ENCODE results near the gene NCAM1.

NCAM1 gene

DNA sequence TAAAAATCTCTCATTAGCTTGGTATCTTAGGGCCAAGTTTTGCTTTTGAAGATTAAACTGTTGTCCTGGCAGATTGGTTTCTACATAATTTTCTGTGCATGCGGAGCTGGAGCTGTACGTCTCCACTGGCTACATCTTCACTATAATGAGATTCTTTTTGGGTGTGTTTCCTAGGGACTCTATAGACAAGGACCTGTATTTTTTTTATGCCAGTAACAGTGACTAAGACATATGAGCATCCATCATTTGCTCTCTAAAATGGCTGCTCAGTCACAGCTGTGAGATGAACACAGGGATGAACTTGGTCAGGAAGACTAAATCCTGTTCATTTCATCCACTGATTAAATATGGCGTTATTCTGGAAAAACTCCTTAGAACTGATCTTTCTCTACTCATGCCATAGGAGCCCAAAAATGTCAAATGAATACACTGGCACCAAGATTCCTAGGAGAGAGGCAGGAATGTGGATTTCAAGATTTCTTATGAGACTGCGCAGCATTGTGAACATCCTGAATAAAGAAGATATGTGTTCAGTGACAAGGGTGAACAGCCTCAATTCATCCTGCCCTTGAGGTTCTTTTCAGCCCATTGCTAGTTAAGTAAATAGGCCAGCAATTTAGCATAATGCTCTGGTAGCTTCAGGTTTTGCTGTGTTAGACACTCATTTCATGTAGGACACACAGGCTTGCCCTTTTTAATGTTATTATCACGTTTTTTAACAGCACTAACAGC is 168.2 kb downstream of the NCAM1 start:
- DNase-seq (ENCODE audit: low read depth in 2 of 2, low spot score in 1 of 2), result no peak

GRCh38 chr11:113131036-113131775 is 170.0 kb downstream of the NCAM1 start:
- DNase-seq (ENCODE audit: low read depth in 2 of 2, low spot score in 1 of 2), result no peak

DNA sequence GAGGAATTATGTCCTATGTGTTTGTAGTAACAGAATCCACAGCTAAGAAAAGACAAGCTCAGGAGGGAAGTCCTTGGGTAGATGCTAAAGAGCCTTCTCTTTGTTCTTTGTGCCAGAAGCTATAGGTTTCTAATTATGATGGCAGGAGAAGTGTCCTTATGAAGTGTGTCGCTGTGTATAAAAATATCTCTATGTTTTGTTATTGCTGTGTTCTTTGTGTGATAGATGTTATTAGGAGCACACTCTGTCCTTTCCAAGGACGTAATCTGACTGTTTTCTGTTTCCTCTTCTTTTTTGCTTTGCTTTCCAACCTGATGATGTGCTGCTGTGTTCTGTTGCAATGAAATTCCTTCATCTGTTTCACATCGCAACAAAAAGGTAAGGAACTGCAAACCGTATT is 171.9 kb downstream of the NCAM1 start:
- DNase-seq (ENCODE audit: low read depth in 2 of 2, low spot score in 1 of 2), result no peak

GRCh38 chr11:113134626-113135025 is 173.4 kb downstream of the NCAM1 start:
- DNase-seq (ENCODE audit: low read depth in 2 of 2, low spot score in 1 of 2), result no peak

GRCh38 chr11:113137713-113138529 is 176.7 kb downstream of the NCAM1 start:
- no peak for DNase-seq (ENCODE audit: low read depth in 2 of 2, low spot score in 1 of 2)

DNA sequence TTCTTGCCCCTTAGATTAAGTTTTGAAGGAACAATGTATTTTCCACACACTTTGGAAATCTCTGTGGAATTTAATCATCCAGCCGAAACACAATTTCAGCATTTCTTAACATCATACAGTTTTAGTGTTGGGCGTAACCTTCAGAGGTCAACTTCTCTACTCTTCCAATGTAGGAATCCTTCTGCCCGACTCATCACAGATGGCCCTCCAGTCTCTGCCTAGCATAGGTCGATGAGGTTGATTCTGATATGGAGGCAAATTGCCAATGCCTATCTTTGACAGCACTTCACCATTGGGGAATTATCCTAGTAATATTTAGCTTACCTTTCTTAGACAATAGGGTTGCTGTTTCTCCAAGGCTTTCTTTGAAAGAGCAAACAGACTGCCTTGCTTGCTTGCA is 177.5 kb downstream of the NCAM1 start:
- no peak for DNase-seq (ENCODE audit: low read depth in 2 of 2, low spot score in 1 of 2)

DNA sequence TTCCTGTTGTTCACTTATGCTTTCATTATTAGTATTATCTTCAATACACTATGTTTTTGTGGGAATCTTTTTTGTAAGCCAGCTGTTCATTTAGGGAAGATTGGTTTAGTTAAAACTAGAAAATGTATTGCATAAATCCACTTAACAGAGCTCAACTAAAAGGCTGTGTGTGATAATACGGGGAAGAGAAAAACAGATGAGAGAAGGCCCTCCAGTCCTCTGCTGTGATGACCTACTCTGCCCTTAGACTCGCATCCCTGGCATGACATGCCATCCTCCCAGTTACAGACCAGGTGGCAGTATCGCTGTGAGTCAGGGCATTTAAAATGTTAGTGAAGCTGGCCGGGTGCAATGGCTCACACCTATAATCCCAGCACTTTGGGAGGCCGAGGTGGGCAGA is 179.8 kb downstream of the NCAM1 start:
- no peak for DNase-seq (ENCODE audit: low read depth in 2 of 2, low spot score in 1 of 2)

- DNase-seq (ENCODE audit: low read depth in 2 of 2, low spot score in 1 of 2), result no peak
Observed at GRCh38 chr11:113142508-113142907, 181.3 kb downstream of the NCAM1 start.

GRCh38 chr11:113147249-113147648 is 186.0 kb downstream of the NCAM1 start:
- no peak for DNase-seq (ENCODE audit: low read depth in 2 of 2, low spot score in 1 of 2)

GRCh38 chr11:113148076-113148475 is 186.9 kb downstream of the NCAM1 start:
- no peak for DNase-seq (ENCODE audit: low read depth in 2 of 2, low spot score in 1 of 2)

DNA sequence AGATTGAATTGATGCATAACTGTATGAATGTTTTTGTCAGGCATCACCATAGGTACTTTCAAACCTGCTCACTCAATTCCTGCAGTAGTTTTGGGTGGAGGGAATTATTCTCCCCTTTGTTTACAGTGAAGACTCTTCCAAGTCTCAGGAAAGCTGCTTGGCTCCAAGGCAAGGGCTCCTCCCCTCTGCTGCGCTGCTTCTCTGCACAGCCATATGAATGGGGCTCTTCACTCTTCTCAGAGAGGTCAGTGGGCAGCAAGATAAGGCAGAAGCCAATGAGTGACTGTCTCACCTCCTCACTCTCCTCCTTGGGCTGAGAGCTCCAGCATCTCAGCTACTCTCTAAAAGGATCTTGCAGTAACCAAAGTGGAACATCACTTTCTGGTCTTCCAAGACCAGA is 187.4 kb downstream of the NCAM1 start:
- DNase-seq (ENCODE audit: low read depth in 2 of 2, low spot score in 1 of 2), result no peak

GRCh38 chr11:113151521-113151920 is 190.3 kb downstream of the NCAM1 start:
- DNase-seq (ENCODE audit: low read depth in 2 of 2, low spot score in 1 of 2), result no peak

DNA sequence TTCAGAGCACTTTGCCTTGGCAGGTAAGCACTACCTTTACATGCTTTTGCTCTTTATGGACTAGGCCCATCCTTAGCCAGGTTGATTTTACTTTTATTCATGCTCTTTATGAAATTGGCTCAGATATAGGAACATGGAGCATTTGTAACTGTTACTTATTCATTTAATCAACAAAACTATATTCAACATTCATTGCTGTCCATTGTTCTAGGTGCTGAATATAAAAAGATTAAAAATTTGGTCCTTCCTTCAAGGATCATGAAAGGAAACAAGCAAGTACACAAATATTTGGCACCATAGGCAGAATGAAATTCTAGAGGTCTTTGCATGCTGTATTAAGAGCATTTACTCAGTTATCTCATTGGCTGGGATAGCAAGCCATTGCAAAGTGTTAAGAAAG is 191.3 kb downstream of the NCAM1 start:
- no peak for DNase-seq (ENCODE audit: low read depth in 2 of 2, low spot score in 1 of 2)

- no peak for DNase-seq (ENCODE audit: low read depth in 2 of 2, low spot score in 1 of 2)
Observed at GRCh38 chr11:113153847-113154246, 192.6 kb downstream of the NCAM1 start.

GRCh38 chr11:113159988-113160807 is 199.0 kb downstream of the NCAM1 start:
- DNase-seq (ENCODE audit: low read depth in 2 of 2, low spot score in 1 of 2), result no peak

- no peak for DNase-seq (ENCODE audit: low read depth in 2 of 2, low spot score in 1 of 2)
Observed at GRCh38 chr11:113160808-113161124, 199.5 kb downstream of the NCAM1 start.

GRCh38 chr11:113161711-113162591 is 200.7 kb downstream of the NCAM1 start:
- DNase-seq (ENCODE audit: low read depth in 2 of 2, low spot score in 1 of 2), result no peak

GRCh38 chr11:113162592-113162962 is 201.4 kb downstream of the NCAM1 start:
- no peak for DNase-seq (ENCODE audit: low read depth in 2 of 2, low spot score in 1 of 2)

DNA sequence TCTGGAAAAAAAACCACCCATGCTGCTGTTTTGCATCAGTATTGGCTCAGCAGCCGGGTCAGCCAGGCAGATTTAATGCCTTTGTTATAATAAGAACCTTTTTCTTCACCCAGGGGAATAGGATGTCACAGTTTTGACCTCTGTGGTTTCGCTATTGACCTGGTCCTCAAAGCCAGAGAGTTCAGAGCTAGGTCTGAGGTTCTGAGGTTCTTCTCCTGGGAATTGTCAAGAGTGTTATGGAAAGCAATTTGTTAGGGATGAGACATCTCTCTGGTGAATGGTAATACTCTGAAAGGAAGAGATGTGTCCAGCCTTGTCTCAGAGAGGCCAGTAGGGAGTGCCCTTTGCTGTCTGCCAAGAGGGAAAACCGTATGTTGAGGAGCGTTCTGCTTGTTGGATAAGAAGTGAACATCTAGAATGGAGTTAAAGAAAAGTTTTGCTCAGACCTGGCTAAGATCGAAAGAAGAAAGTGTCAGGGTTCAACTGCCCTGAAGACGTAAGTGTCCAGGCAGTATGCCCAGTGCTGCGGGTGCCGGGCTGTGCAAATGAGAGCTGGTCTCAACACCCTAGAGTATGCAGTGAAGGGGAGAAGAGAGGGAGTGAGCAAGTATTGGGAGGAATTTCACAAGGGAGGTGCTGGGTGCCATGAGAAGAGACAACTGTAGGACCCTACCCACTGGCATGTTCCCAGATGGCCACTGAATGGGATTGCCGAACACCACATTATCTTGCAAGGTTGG is 202.2 kb downstream of the NCAM1 start:
- DNase-seq (ENCODE audit: low read depth in 2 of 2, low spot score in 1 of 2), result no peak

DNA sequence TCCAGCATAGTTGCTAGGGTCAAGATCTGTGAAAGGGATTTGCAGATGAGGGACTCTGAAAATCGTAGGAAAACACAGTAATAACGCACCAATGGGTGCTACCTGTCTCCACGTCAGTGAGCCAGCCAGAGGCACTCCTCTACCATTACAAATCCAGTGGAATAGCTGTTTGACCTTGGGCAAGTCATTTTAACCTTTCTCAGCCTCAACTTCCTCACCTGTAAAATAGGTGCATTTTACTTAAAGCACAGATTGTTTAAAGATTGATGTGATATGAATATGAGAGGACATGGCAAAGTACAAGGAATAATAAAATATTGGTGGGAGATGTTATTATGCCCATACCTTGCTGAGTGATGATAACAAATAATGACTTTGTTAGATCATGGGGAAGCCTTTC is 205.1 kb downstream of the NCAM1 start:
- DNase-seq (ENCODE audit: low read depth in 2 of 2, low spot score in 1 of 2), result no peak
